GM19240 (cell line): ENCODE results near the gene SRGAP1.
"Not testable (repeated sequence)": the region's sequence is repeated elsewhere in the genome, so short reads cannot be mapped to it uniquely, and the experiment has no call there.

Source experiments
- DNase-seq: peaks from one replicate; pipeline ENCODE4 v3.0.0; 2011; ENCODE audit warnings: low spot score; ENCODE audit not compliant: insufficient read length

Gene SRGAP1

DNA sequence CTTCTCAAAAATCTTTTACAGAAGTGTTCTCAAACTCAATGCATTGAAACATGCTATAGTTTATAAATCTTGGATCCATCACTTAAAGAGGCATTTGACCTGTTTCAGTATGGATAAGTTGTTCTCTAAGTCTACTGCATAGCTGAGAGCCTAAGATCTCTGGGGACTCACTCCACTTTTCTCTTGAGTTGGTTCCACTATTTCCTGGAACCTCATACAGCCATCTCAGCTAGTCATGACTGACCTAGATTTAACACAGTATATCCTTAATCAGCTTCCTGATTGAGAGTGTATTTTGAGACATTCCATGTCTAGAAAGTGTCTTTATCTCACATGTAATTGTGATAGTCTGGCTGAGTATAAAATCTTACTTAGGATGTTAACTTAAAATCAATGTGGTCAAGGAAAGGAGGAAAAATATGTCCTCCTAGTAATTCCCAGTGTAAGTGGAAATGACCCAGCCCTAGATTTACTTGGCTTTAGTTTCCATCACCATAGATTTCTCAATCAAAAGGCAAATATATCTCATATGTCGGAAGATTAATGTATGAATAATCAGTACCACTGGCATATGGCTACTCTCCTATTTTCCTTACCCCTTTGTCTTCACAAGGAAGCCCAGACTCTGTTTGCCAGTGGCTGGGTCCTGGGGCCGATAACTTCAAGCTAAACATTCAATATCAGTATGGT, 315.7 kb downstream of the SRGAP1 start:
- DNase-seq, result no peak

DNA sequence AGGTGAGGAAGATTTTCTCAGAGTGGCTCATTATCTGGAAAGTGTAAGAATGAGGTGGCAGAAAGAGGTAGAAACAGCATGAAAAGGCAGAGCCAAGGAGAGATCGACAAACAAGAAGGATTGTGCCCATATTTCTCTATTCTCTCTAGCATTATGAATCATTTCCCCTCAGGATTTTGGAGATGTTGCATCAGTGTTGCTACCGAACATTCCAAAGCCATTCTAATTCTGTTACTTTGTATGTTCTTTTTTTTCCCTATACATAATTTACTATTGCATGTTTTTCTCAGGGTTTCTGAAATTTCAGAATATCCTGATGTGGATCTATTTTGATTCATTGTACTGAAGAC, 316.2 kb downstream of the SRGAP1 start:
- DNase-seq, result no peak

DNA sequence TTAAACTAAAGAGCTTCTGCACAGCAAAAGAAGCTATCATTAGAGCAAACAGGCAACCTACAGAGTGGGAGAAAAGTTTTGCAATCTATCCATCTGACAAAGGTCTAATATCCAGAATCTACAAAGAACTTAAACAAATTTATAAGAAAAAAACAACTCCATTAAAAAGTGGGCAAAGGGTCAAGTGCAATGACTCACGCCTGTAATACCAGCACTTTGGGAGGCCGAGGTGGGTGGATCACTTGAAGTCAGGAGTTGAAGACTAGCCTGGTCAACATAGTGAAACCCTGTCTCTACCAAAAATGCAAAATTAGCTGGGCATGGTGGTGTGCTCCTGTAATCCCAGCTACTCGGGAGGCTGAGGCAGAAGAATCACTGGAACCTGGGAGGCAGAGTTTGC, 322.1 kb downstream of the SRGAP1 start:
- not testable (repeated sequence) for DNase-seq

GRCh38 chr12:64167041-64167440, 322.5 kb downstream of the SRGAP1 start:
- DNase-seq, result not testable (repeated sequence)

GRCh38 chr12:64170024-64170423, 325.5 kb downstream of the SRGAP1 start:
- DNase-seq, result no peak

DNA sequence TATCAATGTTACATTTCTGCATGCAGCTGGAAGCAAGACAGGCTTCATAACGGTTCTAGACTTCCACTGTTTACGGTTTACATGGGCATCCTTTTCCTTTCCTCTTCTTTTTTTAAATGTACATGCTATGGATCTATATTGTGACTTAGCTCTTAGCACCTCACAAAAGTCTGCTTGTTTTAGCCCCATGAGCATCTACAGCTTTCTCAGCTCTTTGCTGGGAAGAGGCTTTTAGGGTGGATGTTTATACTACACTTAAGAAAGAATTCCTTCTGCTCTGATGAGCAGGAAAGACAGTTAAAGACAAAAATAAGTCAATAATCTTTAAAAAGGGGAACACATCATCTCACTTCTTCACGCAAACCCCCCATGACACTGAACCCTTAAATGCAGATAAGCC, 326.2 kb downstream of the SRGAP1 start:
- no peak for DNase-seq

DNA sequence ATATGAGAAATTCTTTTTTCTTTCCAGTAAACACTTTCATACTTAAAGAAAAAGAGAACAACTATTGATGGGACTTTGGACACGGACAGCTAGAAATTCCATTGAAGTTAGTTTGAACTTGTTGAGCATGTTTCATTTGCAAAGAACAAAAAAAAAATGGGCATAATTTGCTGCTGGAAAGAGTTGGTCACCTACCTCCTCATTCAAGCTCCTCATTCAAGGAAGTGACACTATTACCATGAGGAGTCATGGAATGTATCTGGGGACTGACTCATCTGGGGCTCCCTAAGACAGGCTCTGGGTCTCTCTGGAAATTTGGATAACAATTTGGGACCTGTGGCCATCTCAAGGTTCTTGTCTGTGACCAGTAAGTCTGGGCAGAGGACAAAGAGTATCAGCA, 327.2 kb downstream of the SRGAP1 start:
- no peak for DNase-seq

GRCh38 chr12:64172143-64172970, 327.9 kb downstream of the SRGAP1 start:
- no peak for DNase-seq

GRCh38 chr12:64173456-64173855, 329.0 kb downstream of the SRGAP1 start:
- DNase-seq, result no peak

- no peak for DNase-seq
These were observed 330.9 kb downstream of the SRGAP1 start for GRCh38 chr12:64175254-64175945.

- DNase-seq, result no peak
These were observed 332.5 kb downstream of the SRGAP1 start for GRCh38 chr12:64177001-64177400.

DNA sequence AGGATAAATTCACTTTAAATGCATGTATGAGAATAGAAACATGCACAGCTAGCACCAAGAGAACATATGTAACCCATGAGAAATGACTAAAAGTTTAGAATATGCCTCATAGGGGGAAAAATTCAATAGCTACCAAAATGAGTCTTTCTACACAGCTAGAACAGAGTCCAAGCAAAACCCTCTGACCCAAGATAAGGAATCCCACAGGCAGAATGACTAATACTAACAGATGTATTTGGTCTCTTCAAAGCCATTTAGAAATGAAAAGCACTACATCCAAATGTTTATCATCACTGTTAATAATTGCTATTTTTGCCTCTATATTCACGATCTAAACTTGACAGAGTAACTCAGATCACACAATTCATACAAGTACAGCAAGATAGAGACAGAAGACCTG, 333.6 kb downstream of the SRGAP1 start:
- DNase-seq, result no peak

DNA sequence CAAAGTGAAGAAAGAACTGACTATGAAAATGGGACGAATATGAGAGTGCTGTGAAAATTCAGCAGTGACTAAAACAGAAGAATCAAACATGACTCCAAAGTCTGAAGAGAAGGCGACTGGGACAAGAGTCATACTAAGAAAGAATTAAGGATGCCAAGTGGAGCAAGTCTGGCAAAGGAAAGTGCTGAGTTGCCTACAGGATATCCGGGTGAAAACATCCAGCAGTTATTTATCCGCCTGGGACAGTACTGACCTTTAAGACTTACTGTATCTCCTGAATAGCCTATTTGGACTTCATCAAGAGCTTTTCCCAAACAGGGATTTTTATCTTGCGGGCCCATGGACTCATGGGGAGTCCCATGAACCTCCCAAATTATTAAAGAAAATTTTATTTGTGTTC, 336.5 kb downstream of the SRGAP1 start:
- DNase-seq, result no peak

GRCh38 chr12:64181430-64182291, 337.2 kb downstream of the SRGAP1 start:
- DNase-seq, result no peak

- DNase-seq, result no peak
These were observed 339.7 kb downstream of the SRGAP1 start for GRCh38 chr12:64184216-64184615.

DNA sequence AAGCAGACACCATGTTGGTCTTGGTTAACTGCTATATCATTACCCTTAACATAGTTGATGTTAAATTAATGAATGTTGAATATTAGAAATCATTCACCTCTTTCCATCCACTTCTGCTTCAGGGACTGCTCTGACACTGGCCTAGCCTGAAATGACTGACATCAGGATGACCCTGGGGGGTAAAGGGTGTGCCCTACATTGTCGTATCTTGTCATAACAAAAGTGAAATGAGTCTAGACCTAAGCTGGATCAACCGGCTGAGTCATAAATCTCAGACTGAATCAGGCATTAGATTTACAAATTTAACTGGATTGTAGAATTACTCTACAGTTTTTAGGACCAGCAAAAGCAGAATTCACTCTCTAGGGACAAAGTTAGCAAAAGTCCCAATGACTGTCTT, 342.3 kb downstream of the SRGAP1 start:
- DNase-seq, result no peak

DNA sequence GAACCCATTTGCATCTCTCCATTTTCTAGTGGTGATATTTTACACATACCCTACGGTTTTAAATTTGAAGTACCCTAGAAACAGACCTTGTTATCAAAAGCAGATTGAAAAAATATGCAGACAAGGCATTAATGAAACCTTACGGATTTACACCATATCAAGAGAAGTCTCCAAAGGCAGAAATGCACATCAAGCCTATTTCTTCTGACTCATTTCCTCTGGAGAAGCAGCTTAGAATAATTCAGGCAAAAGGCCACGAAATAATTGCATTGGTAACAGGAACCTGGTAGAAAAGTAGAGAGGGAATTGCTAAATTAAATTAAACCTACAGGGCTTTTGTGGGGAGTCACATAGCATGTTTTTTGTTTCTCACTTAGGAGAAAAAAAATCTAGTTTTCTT, 342.9 kb downstream of the SRGAP1 start:
- DNase-seq, result no peak

DNA sequence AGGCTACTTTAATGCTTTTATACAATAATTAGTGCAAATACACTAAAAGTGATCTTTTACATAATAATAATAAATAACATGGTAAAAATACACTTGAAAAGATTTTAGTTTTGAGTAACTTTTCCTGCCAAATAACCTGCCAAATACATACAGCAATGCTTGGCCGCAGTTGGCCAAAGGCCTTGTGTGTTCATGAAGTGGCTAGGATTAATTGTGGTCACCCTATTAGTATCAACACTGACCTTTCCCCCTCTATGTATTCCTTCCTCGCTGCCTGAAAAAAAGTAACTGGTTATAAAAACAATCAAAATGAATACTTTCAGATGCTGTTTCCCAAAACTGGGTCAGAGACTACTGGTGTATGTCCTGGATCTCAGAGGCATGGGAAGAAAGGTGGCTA, 343.3 kb downstream of the SRGAP1 start:
- DNase-seq, result no peak

DNA sequence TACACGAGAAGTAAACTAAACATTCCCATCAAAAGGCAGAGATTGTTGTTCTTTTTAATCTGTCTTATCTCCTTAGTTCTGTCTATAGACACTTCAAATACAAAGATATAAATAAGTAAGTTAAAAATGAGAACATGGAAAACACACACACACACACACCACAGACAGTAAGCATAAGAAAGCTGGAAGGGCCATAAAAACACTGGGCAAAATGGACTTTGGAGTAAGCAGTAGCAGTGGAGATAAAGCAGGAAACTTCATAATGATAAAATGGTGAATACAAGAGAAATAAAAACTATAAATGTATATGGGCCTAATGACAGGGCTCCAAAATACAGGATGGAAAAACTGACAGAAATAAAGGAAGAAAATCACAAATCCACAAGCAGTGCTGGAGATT, 345.0 kb downstream of the SRGAP1 start:
- no peak for DNase-seq

GRCh38 chr12:64190140-64190539, 345.6 kb downstream of the SRGAP1 start:
- DNase-seq, result no peak

DNA sequence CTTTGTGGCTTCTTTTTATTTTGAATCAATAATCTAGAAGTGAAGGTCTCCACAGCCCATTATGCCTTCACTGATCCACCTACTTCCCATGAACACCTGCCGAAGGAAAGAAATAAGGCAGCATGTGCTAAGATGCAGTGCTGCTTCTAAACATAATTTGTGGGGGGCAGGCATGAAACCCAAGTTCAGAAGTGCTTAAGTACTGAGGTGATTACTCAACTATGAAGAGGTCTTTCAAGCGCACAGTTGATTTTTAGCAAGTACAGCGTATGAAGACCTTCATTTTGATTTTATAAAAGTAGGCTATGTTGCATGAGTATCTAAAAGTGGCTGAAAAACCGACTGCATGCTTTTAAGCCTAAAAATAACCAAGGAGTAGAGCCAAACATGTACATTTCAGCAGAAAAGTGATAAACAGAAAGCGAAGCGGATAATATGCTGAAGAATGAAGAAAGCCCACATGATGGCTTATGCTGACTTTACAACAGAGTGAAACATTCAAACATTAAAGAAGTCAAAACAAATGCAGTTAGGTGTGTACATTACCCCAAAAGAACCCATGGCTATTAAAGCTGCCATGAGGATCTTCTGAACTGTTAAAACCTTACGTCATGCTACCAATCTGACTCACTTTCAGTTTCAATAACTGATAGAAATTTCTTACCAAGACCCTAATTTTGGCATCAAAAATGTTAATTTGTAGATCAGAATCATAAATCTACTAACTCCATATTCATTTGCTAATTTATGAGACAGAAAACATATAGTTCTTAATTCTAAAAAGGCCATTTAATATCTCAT, 348.3 kb downstream of the SRGAP1 start:
- peak; percentile 11 for DNase-seq
